Subcutaneous abdominal adipose tissue (tissue), 5 donors: ENCODE data around the gene GOLGA6C.
"Not testable (repeated sequence)": the region's sequence is repeated elsewhere in the genome, so short reads cannot be mapped to it uniquely, and the experiment has no call there.

Source experiments
- H3K27ac ChIP-seq: one replicate; pipeline ENCODE4 v1.7.0; 2013; ENCODE audit warnings: low read depth, mild to moderate bottlenecking, inconsistent platforms, low read length, moderate library complexity
- H3K27me3 ChIP-seq, 5 donors: one replicate each; pipeline ENCODE4 v1.7.0; 2013; ENCODE audit warnings: low read length in 5 of 5, inconsistent platforms in 1 of 5; ENCODE audit not compliant: control insufficient read depth in 5 of 5, insufficient read depth in 4 of 5
- H3K36me3 ChIP-seq, 5 donors: one replicate each; pipeline ENCODE4 v1.7.0; 2013; ENCODE audit warnings: low read length in 5 of 5; ENCODE audit not compliant: control insufficient read depth in 5 of 5, insufficient read depth in 5 of 5
- H3K4me1 ChIP-seq, 5 donors: one replicate each; pipeline ENCODE4 v1.7.0; 2013; ENCODE audit warnings: low read length in 5 of 5, mild to moderate bottlenecking in 3 of 5, moderate library complexity in 1 of 5; ENCODE audit not compliant: control insufficient read depth in 5 of 5, insufficient read depth in 5 of 5
- H3K4me3 ChIP-seq, 5 donors: one replicate each; pipeline ENCODE4 v1.7.0; 2013; ENCODE audit warnings: low read length in 5 of 5, low read depth in 1 of 5
- H3K9ac ChIP-seq, 5 donors: one replicate each; pipeline ENCODE4 v1.7.0; 2013; ENCODE audit warnings: low read length in 5 of 5, mild to moderate bottlenecking in 4 of 5, moderate library complexity in 3 of 5
- H3K9me3 ChIP-seq, 5 donors: one replicate each; pipeline ENCODE4 v1.7.0; 2013; ENCODE audit warnings: low read length in 5 of 5; ENCODE audit not compliant: control insufficient read depth in 5 of 5
- donor health status: healthy.
- donor health status: healthy.
- donor health status: healthy.
- donor health status: healthy.
- donor health status: healthy.

The GOLGA6C gene

DNA sequence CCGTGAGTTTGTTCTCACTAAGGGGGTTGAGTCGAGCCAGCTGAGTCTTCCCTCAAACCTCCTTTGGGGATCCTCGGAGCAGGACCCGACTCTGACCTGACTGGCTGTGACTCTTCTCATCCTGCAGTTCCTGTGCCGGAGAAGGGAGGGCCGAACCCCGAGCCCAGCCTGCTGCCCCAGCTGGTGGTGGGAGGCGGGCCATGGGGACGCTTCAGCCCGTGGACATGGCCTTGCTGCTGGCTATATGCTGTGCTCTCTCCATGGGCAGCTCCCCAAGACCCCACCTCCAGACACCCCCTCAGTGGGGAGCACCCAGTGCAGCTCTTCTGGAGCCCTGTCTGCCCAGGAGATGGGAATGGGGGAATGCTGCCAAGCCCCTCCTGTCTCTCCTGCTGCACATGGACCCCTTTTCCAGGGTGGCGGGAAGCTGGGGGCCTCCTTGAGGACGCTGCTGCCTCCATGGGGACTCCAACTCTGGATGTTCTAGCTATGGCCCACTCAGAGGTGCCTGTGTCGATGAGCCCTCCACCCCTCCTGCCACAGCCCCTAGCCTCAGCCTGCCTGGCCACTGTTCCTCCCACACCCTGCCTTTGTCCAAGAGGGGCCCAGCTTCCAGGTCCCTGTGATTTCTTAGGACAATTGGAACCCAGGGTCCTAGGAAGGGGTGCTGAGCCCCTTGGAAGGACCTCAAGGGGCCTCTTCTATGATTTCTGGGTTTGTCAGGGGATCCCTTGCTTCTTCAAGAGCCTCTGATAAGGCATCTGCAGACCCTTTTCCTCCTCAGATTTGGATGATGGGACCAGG lies 43.6 kb upstream of the GOLGA6C start:
- H3K36me3 ChIP-seq, result peaks cover 0 to 51% (median 40%) of the 10 kb centered on the region in 5 donors
- peaks cover 1 to 35% (median 19%) of the 10 kb centered on the region in 5 donors for H3K4me1 ChIP-seq
- H3K27ac ChIP-seq, result no peak overlapping the region
- no peaks in the 10 kb centered on the region for H3K9me3 ChIP-seq
- peak overlapping the region in 2 of 5 donors; percentile 3 to 4 for H3K9ac ChIP-seq
- H3K4me3 ChIP-seq, result no peak overlapping the region
- H3K27me3 ChIP-seq, result no peaks in the 10 kb centered on the region

- Histone ChIP-seq H3K27me3 (no peaks in the 10 kb centered on the region), H3K36me3 (peaks cover 0 to 47% (median 32%) of the 10 kb centered on the region in 5 donors)
Observed at GRCh38 chr15:75215107-75216004, 42.8 kb upstream of the GOLGA6C start.

GRCh38 chr15:75217012-75217411 lies 41.1 kb upstream of the GOLGA6C start:
- Histone ChIP-seq H3K9ac (no peak overlapping the region), H3K27me3 (no peaks in the 10 kb centered on the region), H3K36me3 (peaks cover 0 to 30% (median 15%) of the 10 kb centered on the region in 5 donors), H3K9me3 (no peaks in the 10 kb centered on the region), H3K27ac (no peak overlapping the region), H3K4me3 (no peak overlapping the region), H3K4me1 (peaks cover 0 to 10% (median 0%) of the 10 kb centered on the region in 5 donors)

More at GRCh38 chr15:75215107-75216004, 42.8 kb upstream of the GOLGA6C start:
- H3K9ac ChIP-seq, result peak overlapping the region in 2 of 5 donors; percentile 3 to 4
- no peaks in the 10 kb centered on the region for H3K9me3 ChIP-seq
- H3K27ac ChIP-seq, result no peak overlapping the region
- peaks cover 1 to 27% (median 11%) of the 10 kb centered on the region in 5 donors for H3K4me1 ChIP-seq
- no peak overlapping the region for H3K4me3 ChIP-seq

GRCh38 chr15:75217574-75217973 lies 40.6 kb upstream of the GOLGA6C start:
- H3K4me3 ChIP-seq, H3K9me3 ChIP-seq, H3K27ac ChIP-seq, H3K27me3 ChIP-seq, H3K4me1 ChIP-seq, H3K9ac ChIP-seq: not testable (repeated sequence)
- H3K36me3 ChIP-seq, result peaks cover 0 to 25% (median 10%) of the 10 kb centered on the region in 5 donors

- not testable (repeated sequence) for H3K4me1 ChIP-seq
Observed at GRCh38 chr15:75219507-75219929, 38.6 kb upstream of the GOLGA6C start.

GRCh38 chr15:75223688-75224087 lies 34.4 kb upstream of the GOLGA6C start:
- no peak overlapping the region for H3K4me3 ChIP-seq
- H3K36me3 ChIP-seq, result peaks cover 0 to 6% (median 0%) of the 10 kb centered on the region in 5 donors
- H3K4me1 ChIP-seq, result no peaks in the 10 kb centered on the region
- H3K9ac ChIP-seq, result no peak overlapping the region
- H3K27me3 ChIP-seq, result peaks cover 0 to 16% (median 8%) of the 10 kb centered on the region in 5 donors
- H3K27ac ChIP-seq, result no peak overlapping the region
- no peaks in the 10 kb centered on the region for H3K9me3 ChIP-seq

More at GRCh38 chr15:75219507-75219929, 38.6 kb upstream of the GOLGA6C start:
- H3K9me3 ChIP-seq, H3K4me3 ChIP-seq, H3K27me3 ChIP-seq, H3K27ac ChIP-seq, H3K9ac ChIP-seq, H3K36me3 ChIP-seq: not testable (repeated sequence)

DNA sequence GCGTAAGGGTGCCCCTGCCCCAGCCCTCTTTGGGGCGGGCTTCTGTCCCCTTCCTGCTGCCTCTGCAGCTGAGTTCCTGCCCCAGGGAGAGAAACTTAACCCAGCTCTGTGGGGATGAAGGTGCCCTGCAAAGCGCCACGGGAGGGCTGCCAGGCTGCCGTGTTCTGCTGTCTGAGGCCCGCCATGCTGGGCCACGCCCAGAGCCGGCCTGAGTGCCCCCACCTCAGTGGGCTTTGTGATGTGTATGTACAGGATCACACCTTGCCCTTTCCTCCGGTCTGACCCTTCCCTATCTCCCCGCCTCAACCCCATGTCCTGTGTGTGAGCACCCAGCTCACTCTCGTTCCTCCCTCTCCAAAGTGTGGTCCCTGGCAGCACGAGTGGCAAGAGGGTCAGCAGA lies 33.9 kb upstream of the GOLGA6C start:
- H3K9me3 ChIP-seq, result no peaks in the 10 kb centered on the region
- H3K27ac ChIP-seq, result no peak overlapping the region
- no peak overlapping the region for H3K4me3 ChIP-seq
- peaks cover under 1 to 17% (median 8%) of the 10 kb centered on the region in 5 donors for H3K27me3 ChIP-seq
- H3K9ac ChIP-seq, result no peak overlapping the region
- H3K36me3 ChIP-seq, result peaks cover 0 to 6% (median 0%) of the 10 kb centered on the region in 5 donors
- H3K4me1 ChIP-seq, result no peaks in the 10 kb centered on the region

- H3K36me3 ChIP-seq, H3K4me3 ChIP-seq, H3K27ac ChIP-seq, H3K9ac ChIP-seq, H3K9me3 ChIP-seq, H3K4me1 ChIP-seq: not testable (repeated sequence)
- peaks cover 4 to 25% (median 8%) of the 10 kb centered on the region in 5 donors for H3K27me3 ChIP-seq
Observed at GRCh38 chr15:75225102-75225836, 32.9 kb upstream of the GOLGA6C start.

GRCh38 chr15:75225951-75226732 lies 32.0 kb upstream of the GOLGA6C start:
- no peak overlapping the region for H3K4me3 ChIP-seq
- no peaks in the 10 kb centered on the region for H3K9me3 ChIP-seq
- H3K4me1 ChIP-seq, result peaks cover 0 to 11% (median 5%) of the 10 kb centered on the region in 5 donors
- H3K9ac ChIP-seq, result no peak overlapping the region
- no peak overlapping the region for H3K27ac ChIP-seq
- peaks cover 4 to 25% (median 8%) of the 10 kb centered on the region in 5 donors for H3K27me3 ChIP-seq
- no peaks in the 10 kb centered on the region for H3K36me3 ChIP-seq
